ENCODE data around the gene NCAPG2. TPM values are rescaled to one million over a fixed set of nuclear protein-coding genes. Genes with fewer than 3 reads are reported as not detected.
A peak's percentile ranks its signal among the peaks of the same experiment; 100 is the strongest.

Gene NCAPG2
- total and polyA plus RNA-seq, 2 experiments from 2014 or later = 38.7 to 91.2 TPM

DNA sequence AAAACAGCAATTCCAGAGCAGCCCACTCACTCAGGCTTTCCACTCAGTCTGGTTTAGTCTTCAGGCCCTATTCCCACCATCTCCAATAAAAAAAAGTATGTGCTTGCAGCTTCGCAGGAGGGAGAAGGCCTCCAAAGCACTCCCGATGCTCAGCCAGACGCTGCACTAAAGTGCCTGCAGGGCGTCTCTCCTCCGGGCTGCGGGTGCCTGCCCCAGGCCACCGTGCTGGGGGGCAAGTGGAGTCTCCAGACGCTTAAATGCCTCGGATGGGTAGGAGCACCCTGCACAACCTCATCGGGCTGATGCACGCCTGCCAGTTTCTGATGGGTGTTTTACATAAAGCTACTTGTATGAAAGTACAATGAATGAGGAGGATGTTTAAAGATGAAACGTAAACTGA lies 31.3 kb upstream of the NCAPG2 start:
- Histone ChIP-seq H3K4me3 (no peak overlapping the region), H3K4me2 (no peak overlapping the region), H2AFZ (no peak overlapping the region), H3K4me1 (ENCODE audit: insufficient read depth) (peaks cover 9% of the 10 kb centered on the region), H3K79me2 (replicated peaks; ENCODE audit: insufficient read depth) (no peaks in the 10 kb centered on the region), H4K20me1 (replicated peaks; ENCODE audit: insufficient read depth) (no peaks in the 10 kb centered on the region; the same call in 1 of the 2 replicates), H3K27ac (ENCODE audit: low read depth) (no peak overlapping the region), H3F3A (replicated peaks; ENCODE audit: low read depth) (no peaks in the 10 kb centered on the region), H3K9me2 (ENCODE audit: insufficient read depth) (no peaks in the 10 kb centered on the region), H3K27me3 (ENCODE audit: insufficient read depth) (no peaks in the 10 kb centered on the region), H3K36me3 (ENCODE audit: insufficient read depth) (no peaks in the 10 kb centered on the region)
- DNase-seq (ENCODE audit: low spot score) (no peak), ATAC-seq (no peak)
- H3K27me3 Mint-ChIP-seq (ENCODE audit: insufficient read depth, low read depth, poor library complexity) = peaks cover 2% of the 10 kb centered on the region
- H3K4me1 Mint-ChIP-seq = peaks cover 15% of the 10 kb centered on the region
- TF ChIP-seq, protein P1, sequence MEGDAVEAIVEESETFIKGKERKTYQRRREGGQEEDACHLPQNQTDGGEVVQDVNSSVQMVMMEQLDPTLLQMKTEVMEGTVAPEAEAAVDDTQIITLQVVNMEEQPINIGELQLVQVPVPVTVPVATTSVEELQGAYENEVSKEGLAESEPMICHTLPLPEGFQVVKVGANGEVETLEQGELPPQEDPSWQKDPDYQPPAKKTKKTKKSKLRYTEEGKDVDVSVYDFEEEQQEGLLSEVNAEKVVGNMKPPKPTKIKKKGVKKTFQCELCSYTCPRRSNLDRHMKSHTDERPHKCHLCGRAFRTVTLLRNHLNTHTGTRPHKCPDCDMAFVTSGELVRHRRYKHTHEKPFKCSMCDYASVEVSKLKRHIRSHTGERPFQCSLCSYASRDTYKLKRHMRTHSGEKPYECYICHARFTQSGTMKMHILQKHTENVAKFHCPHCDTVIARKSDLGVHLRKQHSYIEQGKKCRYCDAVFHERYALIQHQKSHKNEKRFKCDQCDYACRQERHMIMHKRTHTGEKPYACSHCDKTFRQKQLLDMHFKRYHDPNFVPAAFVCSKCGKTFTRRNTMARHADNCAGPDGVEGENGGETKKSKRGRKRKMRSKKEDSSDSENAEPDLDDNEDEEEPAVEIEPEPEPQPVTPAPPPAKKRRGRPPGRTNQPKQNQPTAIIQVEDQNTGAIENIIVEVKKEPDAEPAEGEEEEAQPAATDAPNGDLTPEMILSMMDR (conservative IDR thresholded peaks at IDR 0.05; ENCODE audit: low read depth in 2 of 2) = no peak
- TF ChIP-seq NANOG (IDR thresholded peaks at IDR 0.05; ENCODE audit: borderline replicate concordance) = no peak
- no peak for TF ChIP-seq STAT1 (IDR thresholded peaks at IDR 0.05; ENCODE audit: unreplicated experiment)
- no peak for TF ChIP-seq EZH2 (IDR thresholded peaks at IDR 0.05; ENCODE audit: low read depth, unreplicated experiment)
- TF ChIP-seq POLR2AphosphoS5 (IDR thresholded peaks at IDR 0.05; ENCODE audit: low read depth) = no peak
- TF ChIP-seq ZNF331 (CRISPR knock-in tag; IDR thresholded peaks at IDR 0.05; ENCODE audit: low read depth) = no peak
- TF ChIP-seq JUNB (IDR thresholded peaks at IDR 0.05; ENCODE audit: unreplicated experiment) = no peak
- TF ChIP-seq, protein P2, sequence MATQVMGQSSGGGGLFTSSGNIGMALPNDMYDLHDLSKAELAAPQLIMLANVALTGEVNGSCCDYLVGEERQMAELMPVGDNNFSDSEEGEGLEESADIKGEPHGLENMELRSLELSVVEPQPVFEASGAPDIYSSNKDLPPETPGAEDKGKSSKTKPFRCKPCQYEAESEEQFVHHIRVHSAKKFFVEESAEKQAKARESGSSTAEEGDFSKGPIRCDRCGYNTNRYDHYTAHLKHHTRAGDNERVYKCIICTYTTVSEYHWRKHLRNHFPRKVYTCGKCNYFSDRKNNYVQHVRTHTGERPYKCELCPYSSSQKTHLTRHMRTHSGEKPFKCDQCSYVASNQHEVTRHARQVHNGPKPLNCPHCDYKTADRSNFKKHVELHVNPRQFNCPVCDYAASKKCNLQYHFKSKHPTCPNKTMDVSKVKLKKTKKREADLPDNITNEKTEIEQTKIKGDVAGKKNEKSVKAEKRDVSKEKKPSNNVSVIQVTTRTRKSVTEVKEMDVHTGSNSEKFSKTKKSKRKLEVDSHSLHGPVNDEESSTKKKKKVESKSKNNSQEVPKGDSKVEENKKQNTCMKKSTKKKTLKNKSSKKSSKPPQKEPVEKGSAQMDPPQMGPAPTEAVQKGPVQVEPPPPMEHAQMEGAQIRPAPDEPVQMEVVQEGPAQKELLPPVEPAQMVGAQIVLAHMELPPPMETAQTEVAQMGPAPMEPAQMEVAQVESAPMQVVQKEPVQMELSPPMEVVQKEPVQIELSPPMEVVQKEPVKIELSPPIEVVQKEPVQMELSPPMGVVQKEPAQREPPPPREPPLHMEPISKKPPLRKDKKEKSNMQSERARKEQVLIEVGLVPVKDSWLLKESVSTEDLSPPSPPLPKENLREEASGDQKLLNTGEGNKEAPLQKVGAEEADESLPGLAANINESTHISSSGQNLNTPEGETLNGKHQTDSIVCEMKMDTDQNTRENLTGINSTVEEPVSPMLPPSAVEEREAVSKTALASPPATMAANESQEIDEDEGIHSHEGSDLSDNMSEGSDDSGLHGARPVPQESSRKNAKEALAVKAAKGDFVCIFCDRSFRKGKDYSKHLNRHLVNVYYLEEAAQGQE (IDR thresholded peaks at IDR 0.05; ENCODE audit: unreplicated experiment) = no peak
- TF ChIP-seq CREB1 (CRISPR knock-in tag; IDR thresholded peaks at IDR 0.05; ENCODE audit: low read depth) = no peak
- TF ChIP-seq, protein P3, sequence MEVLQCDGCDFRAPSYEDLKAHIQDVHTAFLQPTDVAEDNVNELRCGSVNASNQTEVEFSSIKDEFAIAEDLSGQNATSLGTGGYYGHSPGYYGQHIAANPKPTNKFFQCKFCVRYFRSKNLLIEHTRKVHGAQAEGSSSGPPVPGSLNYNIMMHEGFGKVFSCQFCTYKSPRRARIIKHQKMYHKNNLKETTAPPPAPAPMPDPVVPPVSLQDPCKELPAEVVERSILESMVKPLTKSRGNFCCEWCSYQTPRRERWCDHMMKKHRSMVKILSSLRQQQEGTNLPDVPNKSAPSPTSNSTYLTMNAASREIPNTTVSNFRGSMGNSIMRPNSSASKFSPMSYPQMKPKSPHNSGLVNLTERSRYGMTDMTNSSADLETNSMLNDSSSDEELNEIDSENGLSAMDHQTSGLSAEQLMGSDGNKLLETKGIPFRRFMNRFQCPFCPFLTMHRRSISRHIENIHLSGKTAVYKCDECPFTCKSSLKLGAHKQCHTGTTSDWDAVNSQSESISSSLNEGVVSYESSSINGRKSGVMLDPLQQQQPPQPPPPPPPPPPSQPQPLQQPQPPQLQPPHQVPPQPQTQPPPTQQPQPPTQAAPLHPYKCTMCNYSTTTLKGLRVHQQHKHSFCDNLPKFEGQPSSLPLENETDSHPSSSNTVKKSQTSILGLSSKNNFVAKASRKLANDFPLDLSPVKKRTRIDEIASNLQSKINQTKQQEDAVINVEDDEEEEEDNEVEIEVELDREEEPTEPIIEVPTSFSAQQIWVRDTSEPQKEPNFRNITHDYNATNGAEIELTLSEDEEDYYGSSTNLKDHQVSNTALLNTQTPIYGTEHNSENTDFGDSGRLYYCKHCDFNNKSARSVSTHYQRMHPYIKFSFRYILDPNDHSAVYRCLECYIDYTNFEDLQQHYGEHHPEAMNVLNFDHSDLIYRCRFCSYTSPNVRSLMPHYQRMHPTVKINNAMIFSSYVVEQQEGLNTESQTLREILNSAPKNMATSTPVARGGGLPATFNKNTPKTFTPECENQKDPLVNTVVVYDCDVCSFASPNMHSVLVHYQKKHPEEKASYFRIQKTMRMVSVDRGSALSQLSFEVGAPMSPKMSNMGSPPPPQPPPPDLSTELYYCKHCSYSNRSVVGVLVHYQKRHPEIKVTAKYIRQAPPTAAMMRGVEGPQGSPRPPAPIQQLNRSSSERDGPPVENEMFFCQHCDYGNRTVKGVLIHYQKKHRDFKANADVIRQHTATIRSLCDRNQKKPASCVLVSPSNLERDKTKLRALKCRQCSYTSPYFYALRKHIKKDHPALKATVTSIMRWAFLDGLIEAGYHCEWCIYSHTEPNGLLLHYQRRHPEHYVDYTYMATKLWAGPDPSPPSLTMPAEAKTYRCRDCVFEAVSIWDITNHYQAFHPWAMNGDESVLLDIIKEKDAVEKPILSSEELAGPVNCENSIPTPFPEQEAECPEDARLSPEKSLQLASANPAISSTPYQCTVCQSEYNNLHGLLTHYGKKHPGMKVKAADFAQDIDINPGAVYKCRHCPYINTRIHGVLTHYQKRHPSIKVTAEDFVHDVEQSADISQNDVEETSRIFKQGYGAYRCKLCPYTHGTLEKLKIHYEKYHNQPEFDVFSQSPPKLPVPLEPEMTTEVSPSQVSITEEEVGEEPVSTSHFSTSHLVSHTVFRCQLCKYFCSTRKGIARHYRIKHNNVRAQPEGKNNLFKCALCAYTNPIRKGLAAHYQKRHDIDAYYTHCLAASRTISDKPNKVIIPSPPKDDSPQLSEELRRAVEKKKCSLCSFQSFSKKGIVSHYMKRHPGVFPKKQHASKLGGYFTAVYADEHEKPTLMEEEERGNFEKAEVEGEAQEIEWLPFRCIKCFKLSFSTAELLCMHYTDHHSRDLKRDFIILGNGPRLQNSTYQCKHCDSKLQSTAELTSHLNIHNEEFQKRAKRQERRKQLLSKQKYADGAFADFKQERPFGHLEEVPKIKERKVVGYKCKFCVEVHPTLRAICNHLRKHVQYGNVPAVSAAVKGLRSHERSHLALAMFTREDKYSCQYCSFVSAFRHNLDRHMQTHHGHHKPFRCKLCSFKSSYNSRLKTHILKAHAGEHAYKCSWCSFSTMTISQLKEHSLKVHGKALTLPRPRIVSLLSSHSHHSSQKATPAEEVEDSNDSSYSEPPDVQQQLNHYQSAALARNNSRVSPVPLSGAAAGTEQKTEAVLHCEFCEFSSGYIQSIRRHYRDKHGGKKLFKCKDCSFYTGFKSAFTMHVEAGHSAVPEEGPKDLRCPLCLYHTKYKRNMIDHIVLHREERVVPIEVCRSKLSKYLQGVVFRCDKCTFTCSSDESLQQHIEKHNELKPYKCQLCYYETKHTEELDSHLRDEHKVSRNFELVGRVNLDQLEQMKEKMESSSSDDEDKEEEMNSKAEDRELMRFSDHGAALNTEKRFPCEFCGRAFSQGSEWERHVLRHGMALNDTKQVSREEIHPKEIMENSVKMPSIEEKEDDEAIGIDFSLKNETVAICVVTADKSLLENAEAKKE (CRISPR knock-in tag; IDR thresholded peaks at IDR 0.05) = no peak
- TF ChIP-seq EZH2phosphoT487 (IDR thresholded peaks at IDR 0.05; ENCODE audit: unreplicated experiment) = no peak
- TF ChIP-seq, protein P4, sequence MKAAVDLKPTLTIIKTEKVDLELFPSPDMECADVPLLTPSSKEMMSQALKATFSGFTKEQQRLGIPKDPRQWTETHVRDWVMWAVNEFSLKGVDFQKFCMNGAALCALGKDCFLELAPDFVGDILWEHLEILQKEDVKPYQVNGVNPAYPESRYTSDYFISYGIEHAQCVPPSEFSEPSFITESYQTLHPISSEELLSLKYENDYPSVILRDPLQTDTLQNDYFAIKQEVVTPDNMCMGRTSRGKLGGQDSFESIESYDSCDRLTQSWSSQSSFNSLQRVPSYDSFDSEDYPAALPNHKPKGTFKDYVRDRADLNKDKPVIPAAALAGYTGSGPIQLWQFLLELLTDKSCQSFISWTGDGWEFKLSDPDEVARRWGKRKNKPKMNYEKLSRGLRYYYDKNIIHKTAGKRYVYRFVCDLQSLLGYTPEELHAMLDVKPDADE (IDR thresholded peaks at IDR 0.05) = no peak
- TF ChIP-seq ZNF114 (CRISPR knock-in tag; IDR thresholded peaks at IDR 0.05) = no peak
- H3K27ac Mint-ChIP-seq = peak overlapping the region; percentile 19; the same call in 1 of the 2 replicates
- no peaks in the 10 kb centered on the region; the same call in 2 of the 3 replicates for H3K9me3 Mint-ChIP-seq
- no peak overlapping the region for H3K4me3 Mint-ChIP-seq
- peaks cover 32% of the 10 kb centered on the region for H3K36me3 Mint-ChIP-seq (ENCODE audit: low read depth)

Data from GM23338 (cell line).